CD14-positive monocyte (primary cell): ENCODE measurements around the gene KRTAP3-3. TPM values are rescaled to one million over a fixed set of nuclear protein-coding genes. Genes with fewer than 3 reads are reported as not detected.

Experiments
- DNase-seq, 3 donors: peaks; one replicate each; pipeline ENCODE4 v3.0.0-alpha.2; 2011 to 2022
- H2AFZ ChIP-seq: 2 replicates; pipeline ENCODE4 v1.6.0; 2012; ENCODE audit warnings: mild to moderate bottlenecking, low read depth, low read length, inconsistent platforms; ENCODE audit not compliant: insufficient read depth, poor library complexity, severe bottlenecking
- H3K27ac ChIP-seq, 2 donors: 1 replicate in 1 of 2; 2 replicates in 1 of 2; pipeline ENCODE4 v1.5.1; 2012 to 2013; ENCODE audit warnings: low read length in 2 of 2, control low read depth in 1 of 2, inconsistent platforms in 1 of 2, low read depth in 1 of 2, mild to moderate bottlenecking in 1 of 2
- H3K27me3 ChIP-seq, 2 donors: one replicate each; pipeline versions ENCODE4 v1.6.0 to v1.6.1; 2011 to 2013; ENCODE audit warnings: low read length in 2 of 2; ENCODE audit not compliant: control insufficient read depth in 2 of 2, insufficient read depth in 2 of 2
- H3K36me3 ChIP-seq, 2 donors: replicated peaks in 1 of 2; 1 replicate in 1 of 2; 2 replicates in 1 of 2; pipeline versions ENCODE4 v1.5.1 to v1.6.1; 2012 to 2013; ENCODE audit warnings: low read length in 2 of 2, control low read depth in 1 of 2, inconsistent platforms in 1 of 2, mild to moderate bottlenecking in 1 of 2; ENCODE audit not compliant: insufficient read depth in 2 of 2, control insufficient read depth in 1 of 2
- H3K4me1 ChIP-seq, 2 donors: 1 replicate in 1 of 2; 2 replicates in 1 of 2; pipeline versions ENCODE4 v1.5.1 to v1.6.1; 2012 to 2013; ENCODE audit warnings: low read length in 2 of 2, control low read depth in 1 of 2, inconsistent platforms in 1 of 2, mild to moderate bottlenecking in 1 of 2, moderate library complexity in 1 of 2; ENCODE audit not compliant: insufficient read depth in 2 of 2, control insufficient read depth in 1 of 2
- H3K4me2 ChIP-seq: replicated peaks from 2 replicates; pipeline ENCODE3; 2012; ENCODE audit warnings: low read length, moderate library complexity, mild to moderate bottlenecking; ENCODE audit not compliant: poor library complexity, severe bottlenecking; ENCODE audit errors: extremely low read depth
- H3K4me3 ChIP-seq, 3 experiments: fragments of 200-600 bp in 1 of 3; sonication (generic) in 1 of 3; replicated peaks in 1 of 3; 1 replicate in 2 of 3; 2 replicates in 1 of 3; pipeline ENCODE4 v1.5.1; 2011 to 2013; ENCODE audit warnings: low read length in 3 of 3, mild to moderate bottlenecking in 3 of 3, control low read depth in 2 of 3, low read depth in 2 of 3, inconsistent platforms in 1 of 3, moderate library complexity in 1 of 3
- H3K79me2 ChIP-seq: 2 replicates; pipeline ENCODE4 v1.6.0; 2012; ENCODE audit warnings: mild to moderate bottlenecking, control low read depth, inconsistent platforms, low read length, moderate library complexity; ENCODE audit not compliant: insufficient read depth
- H3K9ac ChIP-seq: 2 replicates; pipeline ENCODE4 v1.6.0; 2017; ENCODE audit warnings: low read length, mild to moderate bottlenecking; ENCODE audit not compliant: insufficient read depth, poor library complexity, severe bottlenecking
- H3K9me3 ChIP-seq, 2 donors: replicated peaks in 1 of 2; 1 replicate in 1 of 2; 2 replicates in 1 of 2; pipeline versions ENCODE4 v1.5.1 to v1.6.1; 2012 to 2013; ENCODE audit warnings: low read length in 2 of 2, control low read depth in 1 of 2; ENCODE audit not compliant: control insufficient read depth in 1 of 2, insufficient read depth in 1 of 2
- H4K20me1 ChIP-seq: 2 replicates; pipeline ENCODE4 v1.6.0; 2012; ENCODE audit warnings: mild to moderate bottlenecking, low read length, control low read depth, moderate library complexity; ENCODE audit not compliant: insufficient read depth
- H3K27ac Mint-ChIP-seq, 7 donors: one replicate each; pipeline ENCODE4 v1.8.0; 2020; ENCODE audit warnings: mild to moderate bottlenecking in 7 of 7, mixed read lengths in 7 of 7, moderate library complexity in 6 of 7, inconsistent platforms in 2 of 7
- H3K27me3 Mint-ChIP-seq, 3 donors: one replicate each; pipeline ENCODE4 v1.8.0; 2021 to 2022; ENCODE audit warnings: low read depth in 3 of 3, mild to moderate bottlenecking in 3 of 3, mixed read lengths in 3 of 3, moderate library complexity in 3 of 3, inconsistent platforms in 1 of 3
- H3K36me3 Mint-ChIP-seq, 2 donors: one replicate each; pipeline ENCODE4 v1.8.0; 2020; ENCODE audit warnings: mixed read lengths in 2 of 2, inconsistent platforms in 1 of 2, mild to moderate bottlenecking in 1 of 2
- H3K4me1 Mint-ChIP-seq: one replicate; pipeline ENCODE4 v1.8.0; 2020; ENCODE audit warnings: mild to moderate bottlenecking, mixed read lengths
- H3K4me3 Mint-ChIP-seq, 2 donors: one replicate each; pipeline ENCODE4 v1.8.0; 2020; ENCODE audit warnings: mild to moderate bottlenecking in 2 of 2, mixed read lengths in 2 of 2, moderate library complexity in 1 of 2
- H3K9me3 Mint-ChIP-seq, 7 donors: one replicate each; pipeline ENCODE4 v1.8.0; 2020 to 2022; ENCODE audit warnings: mixed read lengths in 7 of 7, mild to moderate bottlenecking in 6 of 7, moderate library complexity in 6 of 7, inconsistent platforms in 2 of 7
- CTCF ChIP-seq: fragments of 200-600 bp; IDR thresholded peaks from one replicate; pipeline ENCODE4 v1.8.0; 2022; ENCODE audit warnings: antibody characterized with exemption, mild to moderate bottlenecking
- WGBS: methylation state at CpG from one replicate; pipeline ENCODE4 v1.1.5; 2013; ENCODE audit warnings: missing lambda C conversion rate; ENCODE audit not compliant: insufficient coverage; 5-methylcytosine and 5-hydroxymethylcytosine counted together
- intact Hi-C, 2 donors: fragments of 100-400 bp; cut with micrococcal nuclease; formaldehyde crosslinking; loops; one replicate each; pipeline versions ENCODE4 v1.15.0 to v1.15.1; 2023
- polyA plus RNA-seq, 3 donors: library from polyadenylated mRNA; depleted of rRNA in 1 of 3; unstranded in 2 of 3; stranded (reverse) in 1 of 3; fragments of 300-500 nt in 2 of 3; fragments of >200 nt in 1 of 3; fragmentation: Illumina TruSeq in 2 of 3; gene quantifications; 1 replicate in 2 of 3; 2 replicates in 1 of 3; pipeline ENCODE4 v1.2.3, GENCODE V29; 2012 to 2021

KRTAP3-3 gene
- polyA plus RNA-seq, 3 donors, result not detected

- Histone ChIP-seq H4K20me1 (no peaks in the 10 kb centered on the region), H3K9ac (no peak overlapping the region), H3K36me3 (no peaks in the 10 kb centered on the region), H3K4me1 (no peaks in the 10 kb centered on the region), H2AFZ (no peak overlapping the region), H3K9me3 (no peaks in the 10 kb centered on the region), H3K27ac (no peak overlapping the region), H3K27me3 (no peaks in the 10 kb centered on the region), H3K4me2 (no peak overlapping the region), H3K79me2 (no peaks in the 10 kb centered on the region), H3K4me3 (no peak overlapping the region)
- Mint-ChIP-seq H3K4me3 (no peak overlapping the region), H3K9me3 (peaks cover 0 to 2% (median 0%) of the 10 kb centered on the region in 7 donors), H3K27ac (no peak overlapping the region), H3K27me3 (peaks cover 0 to 3% (median 3%) of the 10 kb centered on the region in 3 donors), H3K36me3 (no peaks in the 10 kb centered on the region), H3K4me1 (no peaks in the 10 kb centered on the region)
- TF ChIP-seq CTCF, result no peak
- DNase-seq, result no peak
- WGBS, result 83% methylated on average over 6 of the region's 6 CpGs
- intact Hi-C loops, result no loop called here
These were observed 18.6 kb upstream of the KRTAP3-3 start for GRCh38 chr17:41012326-41013120.

- Histone ChIP-seq H3K27ac (no peak overlapping the region), H2AFZ (no peak overlapping the region), H3K9ac (no peak overlapping the region), H3K27me3 (no peaks in the 10 kb centered on the region), H4K20me1 (no peaks in the 10 kb centered on the region), H3K4me2 (no peak overlapping the region), H3K4me1 (no peaks in the 10 kb centered on the region), H3K36me3 (no peaks in the 10 kb centered on the region), H3K4me3 (no peak overlapping the region), H3K9me3 (no peaks in the 10 kb centered on the region), H3K79me2 (no peaks in the 10 kb centered on the region)
- Mint-ChIP-seq H3K4me1 (no peaks in the 10 kb centered on the region), H3K27me3 (peaks cover 0 to 3% (median 3%) of the 10 kb centered on the region in 3 donors), H3K36me3 (no peaks in the 10 kb centered on the region), H3K9me3 (peaks cover 0 to 2% (median 0%) of the 10 kb centered on the region in 7 donors), H3K27ac (no peak overlapping the region), H3K4me3 (no peak overlapping the region)
- no peak for DNase-seq
- intact Hi-C loops, result no loop called here
- TF ChIP-seq CTCF, result no peak
These were observed 16.5 kb upstream of the KRTAP3-3 start for GRCh38 chr17:41010441-41010840.
